Bronchial epithelial cell (primary cell): ENCODE measurements around the gene PRR5L. TPM values are rescaled to one million over a fixed set of nuclear protein-coding genes. Genes with fewer than 3 reads are reported as not detected.
"Not testable (repeated sequence)": the region's sequence is repeated elsewhere in the genome, so short reads cannot be mapped to it uniquely, and the experiment has no call there.

Experiments
- DNase-seq: peaks from one replicate; pipeline ENCODE4 v3.0.0-alpha.2; 2010; ENCODE audit warnings: low read depth
- FAIRE-seq: peaks from 2 replicates; lab custom pipeline; 2011; peaks lifted over from hg19 to GRCh38; lab: Jason Lieb, UNC
- H3K27me3 ChIP-seq: 2 replicates; pipeline ENCODE4 v1.5.1; 2011; ENCODE audit warnings: low read length; ENCODE audit not compliant: control insufficient read depth, insufficient read depth
- H3K36me3 ChIP-seq: 2 replicates; pipeline ENCODE4 v1.5.1; 2011; ENCODE audit warnings: low read length; ENCODE audit not compliant: control insufficient read depth, insufficient read depth
- H3K4me3 ChIP-seq: 2 replicates; pipeline ENCODE4 v1.5.1; 2011; ENCODE audit warnings: mild to moderate bottlenecking, low read depth, low read length, control low read depth
- total RNA-seq: library from RNA; depleted of rRNA; stranded (reverse); fragments of >200 nt; gene quantifications from 2 replicates; pipeline ENCODE4 v1.2.1, GENCODE V29; 2014
- TF ChIP-seq, protein P1 (sequence below): IDR thresholded peaks from 2 replicates; pipeline ENCODE4 v1.5.1; 2011; ENCODE audit warnings: mild to moderate bottlenecking, moderate library complexity, low read length, control low read depth, inconsistent platforms; ENCODE audit not compliant: insufficient read depth, severe bottlenecking

The PRR5L gene
- total RNA-seq, 1 donor from 2014 or later: 10.0 TPM

GRCh38 chr11:36475192-36475591, 179.1 kb downstream of the PRR5L start:
- Histone ChIP-seq H3K4me3 (no peak overlapping the region), H3K36me3 (no peaks in the 10 kb centered on the region), H3K27me3 (no peaks in the 10 kb centered on the region)
- FAIRE-seq (no peak), DNase-seq (peak; percentile 96)
- TF ChIP-seq, protein P1, sequence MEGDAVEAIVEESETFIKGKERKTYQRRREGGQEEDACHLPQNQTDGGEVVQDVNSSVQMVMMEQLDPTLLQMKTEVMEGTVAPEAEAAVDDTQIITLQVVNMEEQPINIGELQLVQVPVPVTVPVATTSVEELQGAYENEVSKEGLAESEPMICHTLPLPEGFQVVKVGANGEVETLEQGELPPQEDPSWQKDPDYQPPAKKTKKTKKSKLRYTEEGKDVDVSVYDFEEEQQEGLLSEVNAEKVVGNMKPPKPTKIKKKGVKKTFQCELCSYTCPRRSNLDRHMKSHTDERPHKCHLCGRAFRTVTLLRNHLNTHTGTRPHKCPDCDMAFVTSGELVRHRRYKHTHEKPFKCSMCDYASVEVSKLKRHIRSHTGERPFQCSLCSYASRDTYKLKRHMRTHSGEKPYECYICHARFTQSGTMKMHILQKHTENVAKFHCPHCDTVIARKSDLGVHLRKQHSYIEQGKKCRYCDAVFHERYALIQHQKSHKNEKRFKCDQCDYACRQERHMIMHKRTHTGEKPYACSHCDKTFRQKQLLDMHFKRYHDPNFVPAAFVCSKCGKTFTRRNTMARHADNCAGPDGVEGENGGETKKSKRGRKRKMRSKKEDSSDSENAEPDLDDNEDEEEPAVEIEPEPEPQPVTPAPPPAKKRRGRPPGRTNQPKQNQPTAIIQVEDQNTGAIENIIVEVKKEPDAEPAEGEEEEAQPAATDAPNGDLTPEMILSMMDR: no peak

DNA sequence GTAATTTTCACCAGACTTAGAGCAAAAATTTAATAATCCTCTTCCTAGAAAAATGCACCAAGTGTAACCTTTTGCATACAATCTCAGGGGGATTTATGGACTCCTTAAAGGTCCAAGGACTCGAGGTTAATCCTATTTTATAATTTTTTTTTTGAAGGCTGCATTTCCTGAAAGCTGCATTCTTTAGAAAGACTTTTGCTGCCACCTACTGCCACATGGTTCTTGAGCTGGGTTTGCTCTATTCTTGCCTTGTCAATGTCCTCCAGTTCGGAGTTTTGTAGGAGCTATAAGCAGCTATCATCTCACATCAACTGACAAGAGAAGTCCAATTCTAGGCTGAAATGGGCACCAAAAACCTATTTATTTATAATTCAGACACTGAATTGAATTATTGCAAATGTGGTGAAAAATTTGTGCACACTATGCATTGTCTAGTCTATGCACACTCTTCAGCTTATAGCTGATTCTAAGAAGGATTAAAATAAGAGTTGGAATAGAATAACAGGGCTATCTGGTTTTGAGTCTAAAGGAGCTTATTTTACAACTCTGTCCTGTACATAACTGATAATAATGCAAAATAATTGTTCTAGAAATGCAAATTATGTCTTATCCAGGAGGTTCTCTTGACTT, 182.7 kb downstream of the PRR5L start:
- peak; percentile 49 for DNase-seq
- no peak for FAIRE-seq
- TF ChIP-seq, protein P1: peak; percentile 61
- H3K27me3 ChIP-seq: no peaks in the 10 kb centered on the region
- no peak overlapping the region for H3K4me3 ChIP-seq
- no peaks in the 10 kb centered on the region for H3K36me3 ChIP-seq

- no peaks in the 10 kb centered on the region for H3K27me3 ChIP-seq
- DNase-seq (no peak), FAIRE-seq (no peak)
- TF ChIP-seq, protein P1: no peak
- H3K36me3 ChIP-seq: peaks cover 1% of the 10 kb centered on the region
- H3K4me3 ChIP-seq: no peak overlapping the region
Measured at GRCh38 chr11:36480833-36481232, 184.7 kb downstream of the PRR5L start.

DNA sequence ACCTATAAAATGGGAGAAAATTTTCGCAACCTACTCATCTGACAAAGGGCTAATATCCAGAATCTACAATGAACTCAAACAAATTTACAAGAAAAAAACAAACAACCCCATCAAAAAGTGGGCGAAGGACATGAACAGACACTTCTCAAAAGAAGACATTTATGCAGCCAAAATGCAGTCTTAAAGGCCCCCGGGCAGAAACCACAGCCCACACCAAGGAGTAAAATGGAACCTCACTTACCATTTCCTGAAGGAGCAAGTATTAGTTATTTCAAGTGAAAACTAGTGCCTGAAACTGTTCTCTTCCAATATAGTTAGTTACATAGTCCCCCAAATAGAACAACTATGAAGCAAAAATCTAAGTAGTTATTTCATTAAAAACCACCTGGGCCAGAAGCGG, 187.0 kb downstream of the PRR5L start:
- not testable (repeated sequence) for H3K36me3 ChIP-seq, DNase-seq, H3K4me3 ChIP-seq, H3K27me3 ChIP-seq, FAIRE-seq

DNA sequence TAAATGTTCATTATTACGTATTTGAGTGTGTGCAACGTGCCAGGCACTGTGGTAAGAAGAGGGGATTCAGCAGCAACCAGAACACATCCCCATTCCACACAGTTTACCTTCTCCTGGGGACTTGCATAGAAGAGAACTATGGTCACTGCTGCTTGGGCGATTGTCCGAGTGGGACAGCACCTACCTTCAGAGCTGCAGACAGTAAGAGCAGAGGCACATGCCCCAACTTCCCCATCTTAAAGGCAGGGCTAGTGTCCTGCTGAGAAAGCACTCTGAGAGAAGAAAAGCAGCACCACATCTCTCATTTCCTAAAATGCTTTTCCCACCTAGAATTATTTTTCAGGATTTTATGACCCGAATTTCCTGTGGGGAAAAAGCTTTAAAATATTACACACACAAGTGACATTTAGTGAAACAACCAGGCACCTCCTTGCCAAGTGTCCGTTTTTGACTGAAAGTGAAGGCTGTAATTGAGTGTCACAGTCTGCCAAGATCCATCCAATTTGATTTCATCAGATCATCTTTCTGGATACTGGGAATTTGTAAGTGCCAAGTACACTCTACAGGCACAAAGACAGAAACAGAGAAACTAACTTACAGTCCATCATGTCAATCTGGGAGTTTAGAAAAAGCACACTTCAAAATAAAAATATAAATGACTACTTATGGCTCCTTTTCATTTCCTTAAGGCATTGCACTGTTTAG, 189.4 kb downstream of the PRR5L start:
- TF ChIP-seq, protein P1: no peak
- Histone ChIP-seq H3K27me3 (no peaks in the 10 kb centered on the region), H3K4me3 (no peak overlapping the region), H3K36me3 (peaks cover 12% of the 10 kb centered on the region)
- FAIRE-seq: peak; percentile 52
- no peak for DNase-seq

- Histone ChIP-seq H3K4me3 (no peak overlapping the region), H3K27me3 (no peaks in the 10 kb centered on the region), H3K36me3 (peaks cover 16% of the 10 kb centered on the region)
- no peak for FAIRE-seq
- TF ChIP-seq, protein P1: no peak
- DNase-seq: no peak
Measured at GRCh38 chr11:36487619-36488018, 191.5 kb downstream of the PRR5L start.
